ENCODE data around the gene CDC25C. TPM values are rescaled to one million over a fixed set of nuclear protein-coding genes. Genes with fewer than 3 reads are reported as not detected.

The CDC25C gene
- total RNA-seq = 2.2 TPM

GRCh38 chr5:138331449-138332368 is at the start of gene CDC25C:
Gene CDC25C (minus strand): TSS chr5:138331804. CDS start chr5:138331180, 624 bp downstream.

GRCh38 chr5:138352071-138352721 is 20.6 kb upstream of the CDC25C start, which contains the start of gene KDM3B:
Gene KDM3B (plus strand): TSS chr5:138352685. CDS start chr5:138352796, 111 bp downstream.

GRCh38 chr5:138337685-138338410 is 6.2 kb upstream of the CDC25C start, which contains the start of gene FAM53C:
Gene FAM53C (plus strand): TSS chr5:138338266. CDS start chr5:138341336, 3,070 bp downstream.

GRCh38 chr5:138274189-138274853 is 57.3 kb downstream of the CDC25C start, which contains the start of gene GFRA3:
Gene GFRA3 (minus strand): TSS chr5:138274621. CDS start chr5:138274424, 197 bp downstream.

Other genes with a start within 250 kb of the CDC25C start
- not detected for gene WNT8A, start 247.8 kb downstream of the CDC25C start, total RNA-seq
- gene NME5, start 192.4 kb downstream of the CDC25C start, total RNA-seq = 8.8 TPM
- gene BRD8, start 153.2 kb downstream of the CDC25C start, total RNA-seq = 95.8 TPM
- gene KIF20A, start 152.7 kb downstream of the CDC25C start, total RNA-seq = 6.3 TPM
- gene CDC23, start 118.5 kb downstream of the CDC25C start, total RNA-seq = 36.3 TPM
- not detected for gene GFRA3, start 57.2 kb downstream of the CDC25C start, total RNA-seq
- gene FAM53C, start 6.5 kb upstream of the CDC25C start, total RNA-seq = 25.7 TPM
- 105 TPM for gene KDM3B, start 20.9 kb upstream of the CDC25C start, total RNA-seq
- gene REEP2, start 107.3 kb upstream of the CDC25C start, total RNA-seq = 88.3 TPM
- 0.94 TPM for gene EGR1, start 133.7 kb upstream of the CDC25C start, total RNA-seq
- gene ETF1, start 211.4 kb upstream of the CDC25C start, total RNA-seq = 60.4 TPM
- gene HSPA9, start 243.6 kb upstream of the CDC25C start, total RNA-seq = 184 TPM